ENCODE data around the gene EGLN2.

The EGLN2 gene

GRCh38 chr19:40750058-40750873 is 48.7 kb upstream of the EGLN2 start, which contains the start of gene ACTMAP (continued):
- no peak for TF ChIP-seq PRDM2 (tag by site-specific recombination; IDR thresholded peaks at IDR 0.05; ENCODE audit: borderline replicate concordance)
- TF ChIP-seq ZNF174 (tag by site-specific recombination; IDR thresholded peaks at IDR 0.05), result no peak
- peak; percentile 61 for TF ChIP-seq ZBTB17 (tag by site-specific recombination; IDR thresholded peaks at IDR 0.05)
- peak; percentile 97 for TF ChIP-seq ZNF639 (tag by site-specific recombination; IDR thresholded peaks at IDR 0.05)

DNA sequence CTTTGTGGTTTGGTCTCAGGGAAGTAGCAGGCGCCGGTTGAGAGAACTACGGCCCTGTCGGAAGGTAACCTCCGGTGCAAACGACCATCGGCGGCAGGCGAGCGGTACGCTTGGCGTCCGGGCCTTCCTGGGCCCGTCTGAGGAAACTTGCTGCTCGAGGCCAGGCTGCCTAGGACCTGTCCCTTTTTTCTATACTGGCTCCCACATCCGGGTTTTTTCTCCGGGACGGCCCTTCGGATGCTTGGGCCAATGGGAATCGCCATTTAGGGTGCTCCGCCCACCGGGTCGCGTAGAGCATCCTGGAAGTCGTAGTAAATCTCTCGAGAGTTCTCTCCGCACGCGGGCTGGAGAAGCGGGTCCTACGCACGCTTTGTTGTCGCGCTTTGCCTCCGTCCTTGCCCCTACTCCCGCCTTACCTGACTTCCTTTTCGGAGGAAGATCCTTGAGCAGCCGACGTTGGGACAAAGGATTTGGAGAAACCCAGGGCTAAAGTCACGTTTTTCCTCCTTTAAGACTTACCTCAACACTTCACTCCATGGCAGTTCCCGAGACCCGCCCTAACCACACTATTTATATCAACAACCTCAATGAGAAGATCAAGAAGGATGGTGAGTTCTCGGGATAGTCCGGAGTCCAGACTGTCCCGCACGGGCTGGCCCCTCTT is 48.0 kb upstream of the EGLN2 start, which contains the start of gene SNRPA:
SNRPA (plus strand) TSS at position 330 of the 664 bp plus-strand sequence; CDS start at position 536, 206 bp downstream.
- Histone ChIP-seq H3K27ac (ENCODE audit: extremely low read depth, low read depth, low read length) (peak within 1 kb of the TSS; percentile 93), H3K9me3 (ENCODE audit: control insufficient read depth, insufficient read depth, low read depth, low read length) (no peaks in the 10 kb centered on the region), H3K36me3 (ENCODE audit: control insufficient read depth in 2 of 2, insufficient read depth in 1 of 2, low read length in 2 of 2) (peaks cover 31 to 67% of the 10 kb centered on the region in 2 experiments), H3K4me1 (ENCODE audit: control insufficient read depth, insufficient read depth, low read length) (peaks cover 40% of the 10 kb centered on the region), H3K4me3 (ENCODE audit: low read depth, low read length) (peak within 1 kb of the TSS; percentile 64)
- CTCF ChIA-PET, result interaction anchor here (0.6 to 3.4 kb wide), 10 partner anchors 55 to 224 kb away, joined by 3 to 38 read pairs (median 3); no protein-coding TSS in a partner anchor
- POLR2A ChIA-PET, result interaction anchor here (0.5 to 7.3 kb wide), 52 partner anchors 10 to 689 kb away, joined by 3 to 180 read pairs (median 4); partner anchors contain the start of genes BLVRB, COQ8B, DMAC2 and EGLN2
- TF ChIP-seq, protein P1, sequence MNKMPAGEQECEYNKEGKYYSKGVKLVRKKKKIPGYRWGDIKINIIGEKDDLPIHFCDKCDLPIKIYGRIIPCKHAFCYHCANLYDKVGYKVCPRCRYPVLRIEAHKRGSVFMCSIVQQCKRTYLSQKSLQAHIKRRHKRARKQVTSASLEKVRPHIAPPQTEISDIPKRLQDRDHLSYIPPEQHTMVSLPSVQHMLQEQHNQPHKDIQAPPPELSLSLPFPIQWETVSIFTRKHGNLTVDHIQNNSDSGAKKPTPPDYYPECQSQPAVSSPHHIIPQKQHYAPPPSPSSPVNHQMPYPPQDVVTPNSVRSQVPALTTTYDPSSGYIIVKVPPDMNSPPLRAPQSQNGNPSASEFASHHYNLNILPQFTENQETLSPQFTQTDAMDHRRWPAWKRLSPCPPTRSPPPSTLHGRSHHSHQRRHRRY (tag by site-specific recombination; IDR thresholded peaks at IDR 0.05), result 0 out of 2 replicates have a peak, but pooled peaks have one; percentile 64
- TF ChIP-seq SETDB1 (IDR thresholded peaks at IDR 0.05; ENCODE audit: insufficient read length, low read length) (no peak), ZNF2 (tag by site-specific recombination; IDR thresholded peaks at IDR 0.05) (0 out of 2 replicates have a peak, but pooled peaks have one; percentile 39), ZBTB44 (tag by site-specific recombination; IDR thresholded peaks at IDR 0.05) (no peak), ZEB2 (tag by site-specific recombination; IDR thresholded peaks at IDR 0.05) (peak; percentile 23; the same call in 1 of the 2 replicates), ZNF792 (tag by site-specific recombination; IDR thresholded peaks at IDR 0.05) (no peak), ZNF366 (tag by site-specific recombination; conservative IDR thresholded peaks at IDR 0.05) (peak; percentile 84), WT1 (tag by site-specific recombination; IDR thresholded peaks at IDR 0.05) (no peak), ZNF292 (tag by site-specific recombination; IDR thresholded peaks at IDR 0.05; ENCODE audit: borderline replicate concordance, low read depth) (0 out of 2 replicates have a peak, but pooled peaks have one; percentile 3), TSHZ1 (tag by site-specific recombination; IDR thresholded peaks at IDR 0.05; ENCODE audit: borderline replicate concordance) (no peak), ZNF76 (tag by site-specific recombination; IDR thresholded peaks at IDR 0.05; ENCODE audit: borderline replicate concordance, low read depth) (peak; percentile 83), ZSCAN30 (tag by site-specific recombination; IDR thresholded peaks at IDR 0.05) (peak; percentile 85), ZNF510 (tag by site-specific recombination; IDR thresholded peaks at IDR 0.05; ENCODE audit: insufficient replicate concordance) (no peak), ZBTB20 (tag by site-specific recombination; IDR thresholded peaks at IDR 0.05) (peak; percentile 49; the same call in 1 of the 2 replicates), ZNF660 (tag by site-specific recombination; IDR thresholded peaks at IDR 0.05) (peak; percentile 95)
